ENCODE data around the gene MLLT10. TPM values are rescaled to one million over a fixed set of nuclear protein-coding genes. Genes with fewer than 3 reads are reported as not detected.
"Not testable (repeated sequence)": the region's sequence is repeated elsewhere in the genome, so short reads cannot be mapped to it uniquely, and the experiment has no call there.

MLLT10 gene
- total RNA-seq, 4 donors from 2014 or later = 23.5 to 39.7 (median 30.2) TPM

DNA sequence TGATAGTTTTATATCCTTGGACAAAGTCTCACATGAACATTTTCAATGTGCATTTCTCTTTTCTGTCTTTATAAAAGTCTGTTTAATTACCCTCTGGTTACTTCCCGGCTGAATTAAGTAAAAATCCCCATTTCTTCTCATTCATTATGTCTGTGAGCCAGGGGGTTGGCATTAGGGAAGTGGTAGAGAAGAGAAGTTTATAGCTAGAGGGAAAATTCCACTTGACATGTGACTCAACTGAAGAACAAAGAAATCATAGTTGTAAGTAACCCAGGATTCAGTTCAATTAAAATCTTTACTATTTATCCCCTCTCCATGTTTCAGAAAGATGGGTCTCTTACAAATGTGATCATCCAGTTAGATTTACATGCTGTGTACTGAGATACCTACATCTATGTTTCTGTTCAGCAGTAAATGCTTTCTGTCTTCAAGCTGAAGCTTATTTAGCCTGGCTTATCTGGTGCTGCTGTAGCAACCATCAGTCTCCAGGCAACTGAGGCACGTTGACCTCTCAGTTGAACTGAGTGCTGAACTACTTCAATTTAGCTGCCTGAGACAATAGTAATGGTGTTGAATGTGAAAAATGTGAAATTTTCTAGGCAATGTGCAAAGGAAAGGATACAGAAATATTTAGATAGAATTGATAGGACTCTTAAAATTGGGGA is 181.6 kb downstream of the MLLT10 start:
- TF ChIP-seq POLR2AphosphoS5 (IDR thresholded peaks at IDR 0.05) (no peak), POLR2A (IDR thresholded peaks at IDR 0.05; ENCODE audit: low read depth) (no peak), EP300 (IDR thresholded peaks at IDR 0.05) (no peak)
- TF ChIP-seq, protein P1, sequence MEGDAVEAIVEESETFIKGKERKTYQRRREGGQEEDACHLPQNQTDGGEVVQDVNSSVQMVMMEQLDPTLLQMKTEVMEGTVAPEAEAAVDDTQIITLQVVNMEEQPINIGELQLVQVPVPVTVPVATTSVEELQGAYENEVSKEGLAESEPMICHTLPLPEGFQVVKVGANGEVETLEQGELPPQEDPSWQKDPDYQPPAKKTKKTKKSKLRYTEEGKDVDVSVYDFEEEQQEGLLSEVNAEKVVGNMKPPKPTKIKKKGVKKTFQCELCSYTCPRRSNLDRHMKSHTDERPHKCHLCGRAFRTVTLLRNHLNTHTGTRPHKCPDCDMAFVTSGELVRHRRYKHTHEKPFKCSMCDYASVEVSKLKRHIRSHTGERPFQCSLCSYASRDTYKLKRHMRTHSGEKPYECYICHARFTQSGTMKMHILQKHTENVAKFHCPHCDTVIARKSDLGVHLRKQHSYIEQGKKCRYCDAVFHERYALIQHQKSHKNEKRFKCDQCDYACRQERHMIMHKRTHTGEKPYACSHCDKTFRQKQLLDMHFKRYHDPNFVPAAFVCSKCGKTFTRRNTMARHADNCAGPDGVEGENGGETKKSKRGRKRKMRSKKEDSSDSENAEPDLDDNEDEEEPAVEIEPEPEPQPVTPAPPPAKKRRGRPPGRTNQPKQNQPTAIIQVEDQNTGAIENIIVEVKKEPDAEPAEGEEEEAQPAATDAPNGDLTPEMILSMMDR (IDR thresholded peaks at IDR 0.05) = no peak
- 44% methylated on average over 2 of the region's 2 CpGs for WGBS
- intact Hi-C loops (cut with DNase I) = no loop called here
- peaks cover 0 to 33% (median 20%) of the 10 kb centered on the region in 4 donors for H3K36me3 ChIP-seq
- no peaks in the 10 kb centered on the region for H3K9me3 ChIP-seq
- DNase-seq (ENCODE audit: extremely low spot score) = no peak
- H3K4me3 ChIP-seq = no peak overlapping the region
- H3K4me1 ChIP-seq = no peaks in the 10 kb centered on the region
- no peaks in the 10 kb centered on the region for H3K27me3 ChIP-seq
- H3K27ac ChIP-seq (replicated peaks in 1 of 4) = no peak overlapping the region

DNA sequence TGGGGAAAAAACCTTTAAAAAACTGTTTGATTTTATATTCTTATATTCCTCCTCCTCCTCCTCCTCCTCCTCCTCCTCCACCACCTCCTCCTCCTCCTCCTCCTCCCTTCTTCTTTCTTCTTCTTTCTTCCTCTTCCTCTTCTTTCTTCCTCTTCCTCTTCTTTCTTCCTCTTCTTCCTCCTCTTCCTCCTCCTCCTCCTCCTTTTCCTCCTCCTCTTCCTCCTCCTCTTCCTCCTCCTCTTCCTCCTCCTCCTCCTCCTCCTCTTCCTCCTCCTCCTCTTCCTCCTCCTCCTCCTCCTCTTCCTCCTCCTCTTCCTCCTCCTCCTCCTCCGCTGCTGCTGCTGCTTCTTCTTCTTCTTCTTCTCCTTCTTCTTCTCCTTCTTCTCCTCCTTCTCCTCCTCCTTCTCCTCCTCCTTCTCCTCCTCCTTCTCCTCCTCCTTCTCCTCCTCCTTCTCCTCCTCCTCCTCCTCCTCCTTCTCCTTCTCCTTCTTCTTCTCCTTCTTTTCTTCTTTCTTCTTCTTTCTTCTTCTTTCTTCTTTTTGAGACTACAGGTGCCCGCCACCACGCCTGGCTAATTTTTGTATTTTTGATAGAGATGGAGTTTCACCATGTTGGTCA is 183.5 kb downstream of the MLLT10 start:
- intact Hi-C loops (cut with DNase I); H3K4me1 ChIP-seq; DNase-seq (ENCODE audit: extremely low spot score); H3K27ac ChIP-seq (replicated peaks in 1 of 4); H3K9me3 ChIP-seq; H3K27me3 ChIP-seq; H3K4me3 ChIP-seq: not testable (repeated sequence)
- H3K36me3 ChIP-seq = peaks cover 0 to 33% (median 20%) of the 10 kb centered on the region in 4 donors
- whole genome bisulfite sequencing = 96% methylated on average over 3 of the region's 3 CpGs

DNA sequence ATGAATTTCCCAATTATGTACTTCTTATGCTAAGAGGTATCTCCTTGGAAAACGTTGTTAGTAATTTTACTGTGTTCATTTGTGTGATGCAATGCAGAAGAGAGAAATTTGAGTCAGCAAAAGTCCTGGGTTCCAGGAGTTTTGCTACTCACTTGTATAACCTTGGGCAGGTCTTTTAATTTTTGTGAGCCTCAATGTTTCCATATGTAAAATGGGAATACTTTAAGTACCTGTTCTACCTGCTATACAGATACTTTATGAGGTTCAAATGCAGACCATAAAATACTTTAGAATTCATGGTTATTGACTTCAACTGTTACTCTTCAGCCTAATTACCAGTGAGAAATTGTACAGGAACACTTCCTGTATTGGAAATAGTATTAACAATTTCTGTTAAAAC is 185.5 kb downstream of the MLLT10 start:
- 81% methylated on average over 1 of the region's 1 CpG for whole genome bisulfite sequencing
- no peak overlapping the region for H3K27ac ChIP-seq (replicated peaks in 1 of 4)
- no peaks in the 10 kb centered on the region for H3K9me3 ChIP-seq
- H3K4me3 ChIP-seq = no peak overlapping the region
- intact Hi-C loops (cut with DNase I) = no loop called here
- DNase-seq (ENCODE audit: extremely low spot score) = no peak
- peaks cover 0 to 23% (median 14%) of the 10 kb centered on the region in 4 donors for H3K36me3 ChIP-seq
- TF ChIP-seq POLR2A (IDR thresholded peaks at IDR 0.05; ENCODE audit: low read depth) (no peak), EP300 (IDR thresholded peaks at IDR 0.05) (no peak), POLR2AphosphoS5 (IDR thresholded peaks at IDR 0.05) (no peak)
- TF ChIP-seq, protein P1 (IDR thresholded peaks at IDR 0.05) = no peak
- H3K27me3 ChIP-seq = no peaks in the 10 kb centered on the region
- peaks cover 12 to 16% (median 15%) of the 10 kb centered on the region in 4 donors for H3K4me1 ChIP-seq

DNA sequence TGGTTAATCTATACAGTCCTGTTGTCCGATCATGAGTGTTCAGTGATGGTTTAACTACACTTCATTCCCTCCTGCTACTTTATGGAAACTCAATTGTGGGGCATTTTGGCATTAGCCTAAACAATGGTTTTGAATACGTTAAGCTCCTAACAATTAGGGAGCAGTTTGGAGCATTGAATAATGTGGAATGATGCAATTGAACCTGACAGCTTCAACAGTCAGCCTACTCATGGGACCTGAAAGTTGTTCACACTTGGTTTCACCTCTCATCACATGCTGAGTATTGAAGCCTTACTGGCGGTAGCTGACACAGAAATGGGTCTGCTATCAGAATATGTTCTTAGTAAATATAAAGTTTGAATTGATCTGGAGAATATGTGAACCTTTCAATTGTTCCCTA is 186.1 kb downstream of the MLLT10 start:
- Histone ChIP-seq H3K36me3 (peaks cover 0 to 18% (median 10%) of the 10 kb centered on the region in 4 donors), H3K4me1 (peaks cover 17 to 22% (median 21%) of the 10 kb centered on the region in 4 donors), H3K9me3 (no peaks in the 10 kb centered on the region), H3K27ac (replicated peaks in 1 of 4) (no peak overlapping the region), H3K27me3 (no peaks in the 10 kb centered on the region), H3K4me3 (no peak overlapping the region)
- DNase-seq (ENCODE audit: extremely low spot score) = no peak
- TF ChIP-seq EP300 (IDR thresholded peaks at IDR 0.05) (no peak), POLR2AphosphoS5 (IDR thresholded peaks at IDR 0.05) (no peak), POLR2A (IDR thresholded peaks at IDR 0.05; ENCODE audit: low read depth) (no peak)
- TF ChIP-seq, protein P1 (IDR thresholded peaks at IDR 0.05) = no peak
- intact Hi-C loops (cut with DNase I) = no loop called here
- 91% methylated on average over 3 of the region's 3 CpGs for whole genome bisulfite sequencing

DNA sequence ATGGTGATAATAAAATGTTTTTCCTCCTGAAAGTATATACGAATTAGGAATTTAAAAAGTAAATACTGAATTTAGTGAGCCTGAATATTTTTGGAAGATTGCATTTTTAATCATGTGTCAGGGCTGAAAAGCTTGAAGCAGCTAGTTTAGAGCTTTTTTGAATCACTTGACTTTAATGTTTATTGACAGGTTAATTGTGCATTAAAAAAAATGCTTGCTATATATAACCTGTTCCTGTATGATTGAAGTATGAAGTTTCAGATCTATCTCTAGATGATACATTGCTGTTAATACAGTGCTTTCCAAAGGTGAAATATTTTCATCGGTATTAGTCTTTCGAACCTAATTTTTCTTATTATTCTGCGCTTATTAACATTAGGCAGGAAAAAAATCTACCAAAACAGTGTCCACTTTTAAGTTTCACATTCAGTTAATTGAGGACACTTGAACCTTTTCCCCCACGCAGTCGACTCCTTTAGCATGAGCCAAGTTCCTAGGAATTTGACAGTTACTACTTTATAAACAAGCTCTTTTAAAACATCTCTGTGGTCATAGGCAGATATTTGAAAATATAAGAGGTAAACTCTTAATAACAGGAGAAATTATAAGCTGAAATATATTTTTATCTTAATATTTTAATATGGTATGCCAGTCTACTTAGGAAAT is 187.1 kb downstream of the MLLT10 start:
- no peaks in the 10 kb centered on the region for H3K9me3 ChIP-seq
- no peaks in the 10 kb centered on the region for H3K27me3 ChIP-seq
- peaks cover 0 to 8% (median 4%) of the 10 kb centered on the region in 4 donors for H3K36me3 ChIP-seq
- DNase-seq (ENCODE audit: extremely low spot score) = no peak
- TF ChIP-seq EP300 (IDR thresholded peaks at IDR 0.05) (no peak), POLR2A (IDR thresholded peaks at IDR 0.05; ENCODE audit: low read depth) (no peak), POLR2AphosphoS5 (IDR thresholded peaks at IDR 0.05) (no peak)
- TF ChIP-seq, protein P1 (IDR thresholded peaks at IDR 0.05) = no peak
- peaks cover 20 to 26% (median 24%) of the 10 kb centered on the region in 4 donors for H3K4me1 ChIP-seq
- WGBS = 65% methylated on average over 6 of the region's 6 CpGs
- H3K27ac ChIP-seq (replicated peaks in 1 of 4) = no peak overlapping the region
- intact Hi-C loops (cut with DNase I) = no loop called here
- no peak overlapping the region for H3K4me3 ChIP-seq

Data from esophagus muscularis mucosa (tissue), 4 donors.